GM12878 (cell line): ENCODE results near the gene PRKN. TPM values are rescaled to one million over a fixed set of nuclear protein-coding genes. Genes with fewer than 3 reads are reported as not detected.

Source experiments
- ATAC-seq: fragments of 200-7000 bp; cut with Tn5 transposase; 3 replicates; pipeline ENCODE4 v1.9.1; 2020; ENCODE audit warnings: mild to moderate bottlenecking, moderate library complexity
- BruUV-seq: library from RNA; stranded (reverse); fragments of 400-500 nt; replicated peaks from 2 replicates; lab custom pipeline; 2021; lab: Mats Ljungman, UMichigan
- CTCF ChIA-PET: fragments of 300-600 bp; sonication (Branson Sonifier 250); formaldehyde crosslinking; extraction: SDS; loops from one replicate; lab custom pipeline; 2021; ENCODE audit warnings: inconsistent platforms; lab: Yijun Ruan, JAX
- POLR2A ChIA-PET: fragments of 350-600 bp; formaldehyde crosslinking; extraction: SDS; loops from one replicate; lab custom pipeline; 2021; ENCODE audit warnings: inconsistent platforms; lab: Charles Lee
- RAD21 ChIA-PET: fragments of 300-600 bp; sonication (Branson Sonifier 250); formaldehyde crosslinking; loops from one replicate; lab custom pipeline; 2023; ENCODE audit warnings: antibody characterized with exemption; ENCODE audit not compliant: unreplicated experiment; lab: Charles Lee
- SMC1A ChIA-PET: fragments of 300-600 bp; sonication (Branson Sonifier 250); formaldehyde crosslinking; loops from one replicate; lab custom pipeline; 2023; ENCODE audit not compliant: unreplicated experiment, uncharacterized antibody; lab: Charles Lee
- DNase-seq: peaks from one replicate; pipeline ENCODE4 v3.0.0-alpha.2; 2011; ENCODE audit warnings: low read depth, low spot score
- FAIRE-seq: peaks from 3 replicates; lab custom pipeline; 2011; peaks lifted over from hg19 to GRCh38; lab: Jason Lieb, UNC
- H2AFZ ChIP-seq: 2 replicates; pipeline ENCODE4 v1.6.0; 2011; ENCODE audit warnings: low read depth, low read length, control low read depth; ENCODE audit not compliant: control insufficient read depth
- H3K27ac ChIP-seq: 2 replicates; pipeline ENCODE4 v1.5.1; 2011; ENCODE audit warnings: control low read depth; ENCODE audit not compliant: control insufficient read depth, insufficient read depth
- H3K27me3 ChIP-seq, 2 experiments: replicated peaks in 1 of 2; 2 replicates each; pipeline versions ENCODE4 v1.6.0 to v1.6.1; 2011; ENCODE audit warnings: low read length in 1 of 2; ENCODE audit not compliant: control insufficient read depth in 2 of 2, insufficient read depth in 2 of 2
- H3K36me3 ChIP-seq, 2 experiments: 2 replicates each; pipeline ENCODE4 v1.5.1; 2011; ENCODE audit warnings: low read length in 1 of 2; ENCODE audit not compliant: control insufficient read depth in 2 of 2, insufficient read depth in 2 of 2
- H3K4me1 ChIP-seq: 2 replicates; pipeline ENCODE4 v1.6.1; 2011; ENCODE audit warnings: mild to moderate bottlenecking, low read length, moderate library complexity, mixed read lengths; ENCODE audit not compliant: control insufficient read depth, insufficient read depth
- H3K4me2 ChIP-seq: 2 replicates; pipeline ENCODE4 v1.6.0; 2011; ENCODE audit warnings: control low read depth; ENCODE audit not compliant: control insufficient read depth, insufficient read depth
- H3K4me3 ChIP-seq: fragments of 200-600 bp; sonication (generic); 2 replicates; pipeline ENCODE4 v1.5.1; 2016
- H3K79me2 ChIP-seq: 2 replicates; pipeline ENCODE4 v1.6.0; 2011; ENCODE audit warnings: low read length; ENCODE audit not compliant: control insufficient read depth, insufficient read depth
- H3K9ac ChIP-seq: 2 replicates; pipeline ENCODE4 v1.8.0; 2011; ENCODE audit warnings: low read length, control low read depth, mixed read lengths; ENCODE audit not compliant: control insufficient read depth, insufficient read depth
- H3K9me3 ChIP-seq: replicated peaks from 3 replicates; pipeline ENCODE4 v1.5.1; 2011; ENCODE audit warnings: mild to moderate bottlenecking, low read length; ENCODE audit not compliant: control insufficient read depth, insufficient read depth
- H4K20me1 ChIP-seq: 2 replicates; pipeline ENCODE4 v1.6.0; 2011; ENCODE audit not compliant: control insufficient read depth, insufficient read depth
- HDAC6 ChIP-seq: fragments of 200-600 bp; sonication (generic); IDR thresholded peaks from one replicate; pipeline ENCODE4 v1.8.0; 2017; ENCODE audit warnings: antibody characterized with exemption; ENCODE audit not compliant: unreplicated experiment
- MEF2B ChIP-seq: fragments of 450-650 bp; IDR thresholded peaks from 2 replicates; pipeline ENCODE4 v1.6.1; 2018; ENCODE audit warnings: mild to moderate bottlenecking, moderate library complexity; ENCODE audit not compliant: partially characterized antibody, poor library complexity, severe bottlenecking
- NFYA ChIP-seq: IDR thresholded peaks from 2 replicates; pipeline ENCODE4 v1.6.1; 2011; ENCODE audit warnings: low read depth, mild to moderate bottlenecking, low read length, improper control_type of control experiment, borderline replicate concordance
- SUPT20H ChIP-seq: IDR thresholded peaks from 2 replicates; pipeline ENCODE4 v1.6.1; 2011; ENCODE audit warnings: low read depth, mild to moderate bottlenecking, low read length, moderate library complexity, borderline replicate concordance; ENCODE audit not compliant: control insufficient read depth
- WRNIP1 ChIP-seq: IDR thresholded peaks from 2 replicates; pipeline ENCODE4 v1.6.1; 2011; ENCODE audit warnings: low read depth, low read length, improper control_type of control experiment, borderline replicate concordance
- ZNF384 ChIP-seq: IDR thresholded peaks from 2 replicates; pipeline ENCODE4 v1.6.1; 2012; ENCODE audit warnings: low read depth, mild to moderate bottlenecking, low read length, improper control_type of control experiment, borderline replicate concordance
- ZSCAN29 ChIP-seq: fragments of 450-650 bp; IDR thresholded peaks from 2 replicates; pipeline ENCODE4 v1.6.1; 2017; ENCODE audit warnings: mild to moderate bottlenecking, moderate library complexity
- WGBS: methylation state at CpG from one replicate; pipeline ENCODE4 v1.1.6; 2016; ENCODE audit warnings: low lambda C conversion rate; ENCODE audit not compliant: insufficient replicate concordance, insufficient coverage; ENCODE audit errors: missing lambda C conversion rate; 5-methylcytosine and 5-hydroxymethylcytosine counted together
- in situ Hi-C: fragments of 300-500 bp; cut with MboI; formaldehyde crosslinking; loops from 9 replicates; pipeline ENCODE4 v1.14.3; 2018; ENCODE audit warnings: mixed read lengths
- intact Hi-C: fragments of 100-400 bp; cut with micrococcal nuclease; formaldehyde crosslinking; loops from one replicate; pipeline ENCODE4 v1.14.2; 2022; ENCODE audit not compliant: unreplicated experiment
- polyA plus RNA-seq, 11 experiments: library from polyadenylated mRNA; depleted of rRNA in 4 of 11; unstranded in 6 of 11; stranded (reverse) in 5 of 11; fragments of >200 nt; fragmentation: Nextera tagmentation in 4 of 11; fragmentation: Illumina TruSeq in 1 of 11; extraction: Ambion mirVana in 4 of 11; extraction: Trizol in 1 of 11; gene quantifications; 1 replicate in 1 of 11; 2 replicates in 10 of 11; pipeline versions ENCODE4 v1.2.1 to v1.2.3, GENCODE V29; 2011 to 2016; ENCODE audit warnings: inconsistent platforms in 2 of 11, missing spikeins in 2 of 11, low read depth in 1 of 11
- total RNA-seq, 4 experiments: library from RNA; depleted of rRNA in 3 of 4; stranded (reverse); fragments of >200 nt in 3 of 4; fragmentation: Illumina TruSeq in 1 of 4; extraction: Trizol in 1 of 4; gene quantifications; 2 replicates each; pipeline versions ENCODE4 v1.2.1 to v1.2.3, GENCODE V29; 2013 to 2021
- TF ChIP-seq, protein P1 (sequence below): IDR thresholded peaks from 2 replicates; pipeline ENCODE4 v1.6.1; 2012; ENCODE audit warnings: low read depth, low read length, improper control_type of control experiment

Gene PRKN
- total and polyA plus RNA-seq, 10 of the 15 experiments (the other 5 are each of a cell fraction or from before 2014, with no cell fraction given), result 0.06 to 0.09 TPM; not detected in 8

- TF ChIP-seq MEF2B, result no peak
- TF ChIP-seq ZNF384, result no peak
- no peak for TF ChIP-seq ZSCAN29
- no peak for TF ChIP-seq WRNIP1
- no peak for TF ChIP-seq NFYA
- no peak for TF ChIP-seq HDAC6
Observed at GRCh38 chr6:162187168-162187935, 540.2 kb downstream of the PRKN start (continued).

GRCh38 chr6:162184465-162184864, 543.1 kb downstream of the PRKN start:
- no peak for ATAC-seq
- H3K27me3 ChIP-seq, result no peaks in the 10 kb centered on the region
- no peak overlapping the region for H3K27ac ChIP-seq
- SMC1A ChIA-PET, result no interaction called here
- CTCF ChIA-PET, result no interaction called here
- no peaks in the 10 kb centered on the region for H3K9me3 ChIP-seq
- TF ChIP-seq SUPT20H, result no peak
- TF ChIP-seq, protein P1, sequence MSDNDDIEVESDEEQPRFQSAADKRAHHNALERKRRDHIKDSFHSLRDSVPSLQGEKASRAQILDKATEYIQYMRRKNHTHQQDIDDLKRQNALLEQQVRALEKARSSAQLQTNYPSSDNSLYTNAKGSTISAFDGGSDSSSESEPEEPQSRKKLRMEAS, result no peak
- TF ChIP-seq, all 136 proteins: peak for 0
- no peaks in the 10 kb centered on the region for H4K20me1 ChIP-seq
- ChIA-PET POLR2A (no interaction called here), RAD21 (no interaction called here)
- no TSS peak for BruUV-seq
- no peak overlapping the region for H2AFZ ChIP-seq
- in situ Hi-C loops, result no loop called here
- no peak overlapping the region for H3K9ac ChIP-seq
- intact Hi-C loops, result no loop called here
- H3K79me2 ChIP-seq, result no peaks in the 10 kb centered on the region
- no peaks in the 10 kb centered on the region for H3K4me1 ChIP-seq
- DNase-seq (no peak), FAIRE-seq (no peak)
- H3K4me3 ChIP-seq, result no peak overlapping the region
- H3K4me2 ChIP-seq, result no peak overlapping the region
- WGBS, result 57% methylated on average over 9 of the region's 9 CpGs
- H3K36me3 ChIP-seq, result no peaks in the 10 kb centered on the region
